GM23338 (cell line): ENCODE results near the gene MT1HL1. TPM values are rescaled to one million over a fixed set of nuclear protein-coding genes. Genes with fewer than 3 reads are reported as not detected.
A peak's percentile ranks its signal among the peaks of the same experiment; 100 is the strongest.

Experiments
- ATAC-seq: fragments of 200-7000 bp; cut with Tn5 transposase; 3 replicates; pipeline ENCODE4 v1.9.1; 2020
- DNase-seq: peaks from one replicate; pipeline ENCODE4 v3.0.0-alpha.2; 2015; ENCODE audit warnings: low spot score
- H2AFZ ChIP-seq: fragments of 200-600 bp; sonication (generic); 2 replicates; pipeline ENCODE4 v1.8.0; 2016; ENCODE audit warnings: antibody characterized with exemption, mild to moderate bottlenecking, moderate library complexity
- H3F3A ChIP-seq: fragments of 200-600 bp; sonication (generic); replicated peaks from 2 replicates; pipeline ENCODE4 v1.8.0; 2017; ENCODE audit warnings: antibody characterized with exemption, mixed run types, low read depth
- H3K27ac ChIP-seq: fragments of 200-600 bp; sonication (generic); 2 replicates; pipeline ENCODE4 v1.6.1; 2016; ENCODE audit warnings: low read depth
- H3K27me3 ChIP-seq: fragments of 200-600 bp; sonication (generic); 2 replicates; pipeline ENCODE4 v1.8.0; 2016; ENCODE audit warnings: mild to moderate bottlenecking, mixed run types, moderate library complexity; ENCODE audit not compliant: insufficient read depth
- H3K36me3 ChIP-seq: fragments of 200-600 bp; sonication (generic); 2 replicates; pipeline ENCODE4 v1.8.0; 2016; ENCODE audit warnings: mild to moderate bottlenecking; ENCODE audit not compliant: insufficient read depth
- H3K4me1 ChIP-seq: fragments of 200-600 bp; sonication (generic); 2 replicates; pipeline ENCODE4 v1.8.0; 2016; ENCODE audit warnings: mild to moderate bottlenecking, moderate library complexity; ENCODE audit not compliant: insufficient read depth
- H3K4me2 ChIP-seq: fragments of 200-600 bp; sonication (generic); 2 replicates; pipeline ENCODE4 v1.7.1; 2017; ENCODE audit warnings: mixed run types
- H3K4me3 ChIP-seq: fragments of 200-600 bp; sonication (generic); 2 replicates; pipeline ENCODE4 v1.6.1; 2016; ENCODE audit warnings: mixed run types
- H3K79me2 ChIP-seq: fragments of 200-600 bp; sonication (generic); replicated peaks from 2 replicates; pipeline ENCODE4 v1.8.0; 2017; ENCODE audit warnings: mild to moderate bottlenecking; ENCODE audit not compliant: insufficient read depth
- H3K9me2 ChIP-seq: fragments of 200-600 bp; sonication (generic); 2 replicates; pipeline ENCODE4 v1.8.0; 2017; ENCODE audit not compliant: insufficient read depth
- H4K20me1 ChIP-seq: fragments of 200-600 bp; sonication (generic); replicated peaks from 2 replicates; pipeline ENCODE4 v1.8.0; 2017; ENCODE audit warnings: mild to moderate bottlenecking; ENCODE audit not compliant: insufficient read depth
- H3K27ac Mint-ChIP-seq: 2 replicates; pipeline ENCODE4 v1.8.0; 2020; ENCODE audit warnings: inconsistent platforms, mild to moderate bottlenecking, moderate library complexity, mixed read lengths
- H3K27me3 Mint-ChIP-seq: 3 replicates; pipeline ENCODE4 v1.8.0; 2022; ENCODE audit warnings: low read depth, mild to moderate bottlenecking, moderate library complexity, mixed read lengths, inconsistent platforms; ENCODE audit not compliant: insufficient read depth, poor library complexity
- H3K36me3 Mint-ChIP-seq: 3 replicates; pipeline ENCODE4 v1.8.0; 2021; ENCODE audit warnings: low read depth, mild to moderate bottlenecking, inconsistent platforms, moderate library complexity, mixed read lengths
- H3K4me1 Mint-ChIP-seq: 3 replicates; pipeline ENCODE4 v1.8.0; 2020; ENCODE audit warnings: mild to moderate bottlenecking, inconsistent platforms, mixed read lengths
- H3K4me3 Mint-ChIP-seq: 3 replicates; pipeline ENCODE4 v1.8.0; 2021; ENCODE audit warnings: moderate library complexity, mild to moderate bottlenecking, inconsistent platforms, mixed read lengths
- H3K9me3 Mint-ChIP-seq: 3 replicates; pipeline ENCODE4 v1.8.0; 2020; ENCODE audit warnings: moderate library complexity, mild to moderate bottlenecking, inconsistent platforms, mixed read lengths
- CREB1 ChIP-seq: fragments of 250-450 bp; sonication (Bioruptor Pico); IDR thresholded peaks from 2 replicates; pipeline ENCODE4 v1.5.0; 2020; ENCODE audit warnings: low read depth, mild to moderate bottlenecking, moderate library complexity
- CTCF ChIP-seq, 2 experiments: fragments of 200-600 bp in 1 of 2; sonication (generic) in 1 of 2; conservative IDR thresholded peaks; 2 replicates each; pipeline versions ENCODE4 v1.5.1 to v1.6.1; 2016 to 2017; ENCODE audit warnings: antibody characterized with exemption in 2 of 2, low read depth in 2 of 2, mild to moderate bottlenecking in 2 of 2, moderate library complexity in 1 of 2
- EZH2 ChIP-seq: fragments of 200-600 bp; sonication (generic); IDR thresholded peaks from one replicate; pipeline ENCODE4 v1.8.0; 2017; ENCODE audit warnings: antibody characterized with exemption, mild to moderate bottlenecking, low read depth; ENCODE audit not compliant: unreplicated experiment
- EZH2phosphoT487 ChIP-seq: fragments of 200-600 bp; sonication (generic); IDR thresholded peaks from one replicate; pipeline ENCODE4 v1.8.1; 2018; ENCODE audit warnings: antibody characterized with exemption; ENCODE audit not compliant: unreplicated experiment
- JUNB ChIP-seq: IDR thresholded peaks from one replicate; pipeline ENCODE4 v1.6.1; 2016; ENCODE audit warnings: antibody characterized with exemption; ENCODE audit not compliant: unreplicated experiment
- NANOG ChIP-seq: IDR thresholded peaks from 2 replicates; pipeline ENCODE4 v1.6.1; 2016; ENCODE audit warnings: antibody characterized with exemption, borderline replicate concordance
- POLR2AphosphoS5 ChIP-seq: IDR thresholded peaks from 2 replicates; pipeline ENCODE4 v1.6.1; 2016; ENCODE audit warnings: antibody characterized with exemption, low read depth
- REST ChIP-seq: IDR thresholded peaks from one replicate; pipeline ENCODE4 v1.6.1; 2018; ENCODE audit warnings: antibody characterized with exemption; ENCODE audit not compliant: unreplicated experiment
- STAT1 ChIP-seq: IDR thresholded peaks from one replicate; pipeline ENCODE4 v1.6.1; 2016; ENCODE audit warnings: antibody characterized with exemption; ENCODE audit not compliant: unreplicated experiment
- ZNF114 ChIP-seq: fragments of 250-450 bp; sonication (Bioruptor Pico); IDR thresholded peaks from 2 replicates; pipeline ENCODE4 v1.5.0; 2020; ENCODE audit warnings: mild to moderate bottlenecking, moderate library complexity
- polyA plus RNA-seq: library from polyadenylated mRNA; unstranded; fragments of >200 nt; fragmentation: Nextera tagmentation; extraction: Ambion mirVana; gene quantifications from 2 replicates; pipeline ENCODE4 v1.2.1, GENCODE V29; 2016
- total RNA-seq: library from RNA; depleted of rRNA; stranded (reverse); fragments of >200 nt; shearing (Covaris generic); gene quantifications from 2 replicates; pipeline ENCODE4 v1.2.3, GENCODE V29; 2014

Gene MT1HL1
- total and polyA plus RNA-seq, 2 experiments from 2014 or later = not detected

- H3K4me1 Mint-ChIP-seq = peaks cover 26% of the 10 kb centered on the region
- TF ChIP-seq CTCF (conservative IDR thresholded peaks at IDR 0.05; ENCODE audit: low read depth in 2 of 2) (no peak), STAT1 (no peak), NANOG (no peak), JUNB (no peak), ZNF114 (CRISPR knock-in tag) (no peak), REST (no peak), EZH2phosphoT487 (no peak), EZH2 (no peak)
- no peak for ATAC-seq
- no peaks in the 10 kb centered on the region for H3K9me3 Mint-ChIP-seq
- Histone ChIP-seq H4K20me1 (no peaks in the 10 kb centered on the region), H3K4me1 (peaks cover 27% of the 10 kb centered on the region), H3F3A (no peaks in the 10 kb centered on the region), H3K4me3 (no peak overlapping the region), H3K27me3 (no peaks in the 10 kb centered on the region), H3K27ac (no peak overlapping the region), H2AFZ (peak overlapping the region; percentile 60; the same call in 1 of the 2 replicates), H3K4me2 (no peak overlapping the region), H3K9me2 (peaks cover 13% of the 10 kb centered on the region; the same call in 1 of the 2 replicates), H3K36me3 (no peaks in the 10 kb centered on the region), H3K79me2 (no peaks in the 10 kb centered on the region)
- no peaks in the 10 kb centered on the region for H3K27me3 Mint-ChIP-seq
- no peaks in the 10 kb centered on the region for H3K36me3 Mint-ChIP-seq
- no peak overlapping the region for H3K27ac Mint-ChIP-seq
- DNase-seq = no peak
- H3K4me3 Mint-ChIP-seq = no peak overlapping the region
These were observed 3.1 kb upstream of the MT1HL1 start for GRCh38 chr1:237007147-237007881.

DNA sequence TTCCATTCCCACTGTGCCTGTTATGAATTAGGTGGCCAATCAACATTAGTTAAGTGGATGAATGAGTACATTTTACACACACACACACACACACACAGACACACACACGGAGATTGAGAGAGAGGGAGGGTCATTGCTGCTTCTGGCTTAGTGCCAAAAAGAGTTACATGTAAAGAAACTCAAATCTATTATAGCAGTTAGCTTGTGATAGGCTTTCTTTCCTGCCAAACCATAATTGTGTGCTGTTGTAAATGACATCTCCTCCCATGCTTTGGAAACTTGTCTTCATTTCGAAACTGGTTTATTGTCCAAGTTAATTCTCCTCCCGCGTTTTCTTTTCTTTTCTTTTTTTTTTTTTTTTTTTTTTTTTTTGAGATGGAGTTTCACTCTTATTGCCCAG, 1.4 kb upstream of the MT1HL1 start:
- no peak overlapping the region for H3K4me2 ChIP-seq
- H3K4me3 Mint-ChIP-seq = no peak overlapping the region
- H4K20me1 ChIP-seq = no peaks in the 10 kb centered on the region
- H3K27me3 ChIP-seq = no peaks in the 10 kb centered on the region
- H3K27ac ChIP-seq = no peak overlapping the region
- peaks cover 22% of the 10 kb centered on the region for H3K4me1 Mint-ChIP-seq
- no peak overlapping the region for H3K27ac Mint-ChIP-seq
- H2AFZ ChIP-seq = no peak overlapping the region
- DNase-seq (no peak), ATAC-seq (no peak)
- no peaks in the 10 kb centered on the region for H3K36me3 ChIP-seq
- H3K4me3 ChIP-seq = no peak overlapping the region
- no peaks in the 10 kb centered on the region; the same call in 2 of the 3 replicates for H3K9me3 Mint-ChIP-seq
- no peaks in the 10 kb centered on the region for H3K79me2 ChIP-seq
- H3K4me1 ChIP-seq = peaks cover 23% of the 10 kb centered on the region
- no peaks in the 10 kb centered on the region for H3K27me3 Mint-ChIP-seq
- H3K9me2 ChIP-seq = peaks cover 13% of the 10 kb centered on the region; the same call in 1 of the 2 replicates
- H3F3A ChIP-seq = no peaks in the 10 kb centered on the region
- no peaks in the 10 kb centered on the region for H3K36me3 Mint-ChIP-seq
- TF ChIP-seq EZH2 = no peak
- TF ChIP-seq POLR2AphosphoS5 = no peak
- no peak for TF ChIP-seq REST
- no peak for TF ChIP-seq JUNB
- no peak for TF ChIP-seq CREB1 (CRISPR knock-in tag)
- TF ChIP-seq CTCF (conservative IDR thresholded peaks at IDR 0.05; ENCODE audit: low read depth in 2 of 2) = no peak
